ENCODE results near the gene DHCR24. TPM values are rescaled to one million over a fixed set of nuclear protein-coding genes. Genes with fewer than 3 reads are reported as not detected.

The DHCR24 gene
- total and polyA plus RNA-seq, 2 of the 13 experiments (the other 11 are each of a cell fraction or from before 2014, with no cell fraction given) = 374 to 448 TPM

- TF ChIP-seq CTCF (CRISPR knock-in tag; IDR thresholded peaks at IDR 0.05) = peak; percentile 49
- peak; percentile 76; the same call in 1 of the 2 replicates for TF ChIP-seq AKAP8 (CRISPR knock-in tag; IDR thresholded peaks at IDR 0.05)
- TF ChIP-seq ZBTB21 (CRISPR knock-in tag; IDR thresholded peaks at IDR 0.05) = peak; percentile 52; the same call in 1 of the 2 replicates
- TF ChIP-seq ZFP62 (CRISPR knock-in tag; IDR thresholded peaks at IDR 0.05) = no peak
- TF ChIP-seq GABPB1 (CRISPR knock-in tag; IDR thresholded peaks at IDR 0.05) = peak; percentile 67
- TF ChIP-seq ZSCAN29 (CRISPR knock-in tag; conservative IDR thresholded peaks at IDR 0.05) = peak; percentile 31; the same call in 1 of the 2 replicates
- no peak for TF ChIP-seq TRIM22 (IDR thresholded peaks at IDR 0.05)
- no peak for TF ChIP-seq ZNF749 (CRISPR knock-in tag; IDR thresholded peaks at IDR 0.05; ENCODE audit: borderline replicate concordance)
- peak; percentile 51; the same call in 1 of the 2 replicates for TF ChIP-seq ZMAT3 (CRISPR knock-in tag; conservative IDR thresholded peaks at IDR 0.05)
- TF ChIP-seq ESRRA (CRISPR knock-in tag; IDR thresholded peaks at IDR 0.05; ENCODE audit: low read depth) = peak; percentile 84
- TF ChIP-seq ATF7 (IDR thresholded peaks at IDR 0.05) = no peak
- no peak; the same call in 1 of the 2 replicates for TF ChIP-seq ATF7 (CRISPR knock-in tag; IDR thresholded peaks at IDR 0.05)
- peak; percentile 62; the same call in 1 of the 2 replicates for TF ChIP-seq ZNF792 (CRISPR knock-in tag; IDR thresholded peaks at IDR 0.05)
- TF ChIP-seq ZNF17 (CRISPR knock-in tag; IDR thresholded peaks at IDR 0.05) = no peak
- TF ChIP-seq MXI1 (IDR thresholded peaks at IDR 0.05; ENCODE audit: borderline replicate concordance, low read depth, low read length) = peak; percentile 37; the same call in 1 of the 3 replicates
- peak; percentile 77 for TF ChIP-seq ZGPAT (CRISPR knock-in tag; IDR thresholded peaks at IDR 0.05)
- peak; percentile 84 for TF ChIP-seq NR2F6 (IDR thresholded peaks at IDR 0.05)
- TF ChIP-seq NR2F6 (CRISPR knock-in tag; IDR thresholded peaks at IDR 0.05) = peak; percentile 87
- TF ChIP-seq ZBTB4 (CRISPR knock-in tag; IDR thresholded peaks at IDR 0.05; ENCODE audit: borderline replicate concordance) = 0 out of 2 replicates have a peak, but pooled peaks have one; percentile 49
- no peak for TF ChIP-seq NFKB2 (CRISPR knock-in tag; IDR thresholded peaks at IDR 0.05; ENCODE audit: borderline replicate concordance)
These were observed 25.8 kb downstream of the DHCR24 start (continued) for GRCh38 chr1:54861070-54861761.

Measured in HepG2 (cell line).